ENCODE results near the gene MRRF.

- TF ChIP-seq POLR2A (IDR thresholded peaks at IDR 0.05; ENCODE audit: low read depth, low read length) (no peak), CEBPB (IDR thresholded peaks at IDR 0.05; ENCODE audit: low read depth, low read length) (no peak)
Measured at GRCh38 chr9:122349201-122349600, 84.5 kb downstream of the MRRF start.

Data from IMR-90 (cell line).